Activated CD8-positive, alpha-beta T cell treated with anti-CD3 and anti-CD28 coated beads for 36 hours (primary cell): ENCODE measurements around the gene PPP3R2. TPM values are rescaled to one million over a fixed set of nuclear protein-coding genes. Genes with fewer than 3 reads are reported as not detected.

Source experiments
- ATAC-seq: fragments of 200-7000 bp; cut with Tn5 transposase; one replicate; pipeline ENCODE4 v1.10.0; 2021; ENCODE audit warnings: mild to moderate bottlenecking, moderate library complexity
- CTCF ChIA-PET: fragments of 350-600 bp; sonication (Branson Sonifier 250); formaldehyde crosslinking; loops from one replicate; lab custom pipeline; 2021; ENCODE audit warnings: antibody characterized with exemption; lab: Charles Lee
- POLR2A ChIA-PET: fragments of 350-600 bp; sonication (Branson Sonifier 250); formaldehyde crosslinking; loops from one replicate; lab custom pipeline; 2021; ENCODE audit warnings: antibody characterized with exemption; lab: Charles Lee
- DNase-seq: peaks from one replicate; pipeline ENCODE4 v3.0.0-alpha.2; 2020
- H3K27ac Mint-ChIP-seq: one replicate; pipeline ENCODE4 v1.8.0; 2021; ENCODE audit warnings: mild to moderate bottlenecking, mixed read lengths
- H3K27me3 Mint-ChIP-seq: one replicate; pipeline ENCODE4 v1.8.0; 2021; ENCODE audit warnings: mixed read lengths
- H3K36me3 Mint-ChIP-seq: one replicate; pipeline ENCODE4 v1.8.0; 2021; ENCODE audit warnings: low read depth, mixed read lengths
- H3K4me1 Mint-ChIP-seq: one replicate; pipeline ENCODE4 v1.8.0; 2021; ENCODE audit warnings: low read depth, mixed read lengths
- H3K4me3 Mint-ChIP-seq: one replicate; pipeline ENCODE4 v1.8.0; 2021; ENCODE audit warnings: mild to moderate bottlenecking, moderate library complexity, mixed read lengths
- H3K9me3 Mint-ChIP-seq: one replicate; pipeline ENCODE4 v1.8.0; 2021; ENCODE audit warnings: mixed read lengths
- CTCF ChIP-seq: fragments of 200-600 bp; IDR thresholded peaks from one replicate; pipeline ENCODE4 v1.8.0; 2022; ENCODE audit warnings: antibody characterized with exemption, mild to moderate bottlenecking
- intact Hi-C: fragments of 100-400 bp; cut with micrococcal nuclease; formaldehyde crosslinking; loops from one replicate; pipeline ENCODE4 v1.10.0; 2022
- total RNA-seq, 2 experiments: library from RNA; stranded (reverse); gene quantifications; one replicate each; pipeline ENCODE4 v1.2.3, GENCODE V29; 2021

PPP3R2 gene
- total RNA-seq, 2 experiments from 2014 or later: not detected

- CTCF ChIA-PET: no interaction called here
- Mint-ChIP-seq H3K27ac (no peak overlapping the region), H3K27me3 (no peaks in the 10 kb centered on the region), H3K36me3 (no peaks in the 10 kb centered on the region), H3K4me1 (peaks cover 5% of the 10 kb centered on the region), H3K4me3 (no peak overlapping the region), H3K9me3 (no peaks in the 10 kb centered on the region)
- POLR2A ChIA-PET: no interaction called here
- TF ChIP-seq CTCF: no peak
- intact Hi-C loops: no loop called here
- DNase-seq (no peak), ATAC-seq (no peak)
Measured at GRCh38 chr9:101585740-101586139, 9.0 kb downstream of the PPP3R2 start.

GRCh38 chr9:101582553-101582952 lies 12.2 kb downstream of the PPP3R2 start:
- CTCF ChIA-PET: no interaction called here

GRCh38 chr9:101579711-101580545 lies 14.8 kb downstream of the PPP3R2 start:
- H3K4me3 Mint-ChIP-seq: no peak overlapping the region
- H3K4me1 Mint-ChIP-seq: no peaks in the 10 kb centered on the region
- H3K9me3 Mint-ChIP-seq: no peaks in the 10 kb centered on the region
- intact Hi-C loops: no loop called here
- ATAC-seq (no peak), DNase-seq (no peak)
- H3K27ac Mint-ChIP-seq: no peak overlapping the region
- ChIA-PET POLR2A (interaction anchor here (1.7 kb wide), 1 partner anchor 9 kb away, joined by 5 read pairs; no protein-coding TSS in a partner anchor), CTCF (interaction anchor here (1.2 kb wide), 1 partner anchor 12 kb away, joined by 4 read pairs; no protein-coding TSS in a partner anchor)
- no peak for TF ChIP-seq CTCF
- no peaks in the 10 kb centered on the region for H3K27me3 Mint-ChIP-seq
- H3K36me3 Mint-ChIP-seq: no peaks in the 10 kb centered on the region

More at GRCh38 chr9:101582553-101582952, 12.2 kb downstream of the PPP3R2 start:
- H3K27ac Mint-ChIP-seq: no peak overlapping the region
- ATAC-seq: no peak
- no peaks in the 10 kb centered on the region for H3K9me3 Mint-ChIP-seq
- H3K4me3 Mint-ChIP-seq: no peak overlapping the region
- no peaks in the 10 kb centered on the region for H3K27me3 Mint-ChIP-seq
- no peak for DNase-seq
- no peaks in the 10 kb centered on the region for H3K36me3 Mint-ChIP-seq
- POLR2A ChIA-PET: no interaction called here
- no peak for TF ChIP-seq CTCF
- intact Hi-C loops: no loop called here
- H3K4me1 Mint-ChIP-seq: peaks cover 5% of the 10 kb centered on the region

GRCh38 chr9:101578378-101578777 lies 16.4 kb downstream of the PPP3R2 start:
- Mint-ChIP-seq H3K4me3 (no peak overlapping the region), H3K36me3 (peaks cover 2% of the 10 kb centered on the region), H3K9me3 (no peaks in the 10 kb centered on the region), H3K27me3 (no peaks in the 10 kb centered on the region), H3K27ac (no peak overlapping the region), H3K4me1 (peaks cover 10% of the 10 kb centered on the region)
- CTCF ChIA-PET: no interaction called here
- no peak for ATAC-seq
- POLR2A ChIA-PET: no interaction called here
- DNase-seq: no peak
- intact Hi-C loops: no loop called here
- no peak for TF ChIP-seq CTCF

- intact Hi-C loops: no loop called here
- DNase-seq (no peak), ATAC-seq (no peak)
- peaks cover 46% of the 10 kb centered on the region for H3K4me1 Mint-ChIP-seq
- H3K36me3 Mint-ChIP-seq: peaks cover 6% of the 10 kb centered on the region
- no peak overlapping the region for H3K27ac Mint-ChIP-seq
- ChIA-PET CTCF (no interaction called here), POLR2A (no interaction called here)
- H3K4me3 Mint-ChIP-seq: no peak overlapping the region
- H3K27me3 Mint-ChIP-seq: no peaks in the 10 kb centered on the region
- TF ChIP-seq CTCF: no peak
- H3K9me3 Mint-ChIP-seq: no peaks in the 10 kb centered on the region
Measured at GRCh38 chr9:101574731-101575333, 19.9 kb downstream of the PPP3R2 start.
